GM10266 (cell line): ENCODE data around the gene DAB2IP.

Source experiments
- DNase-seq: peaks from one replicate; pipeline ENCODE4 v3.0.0; 2012; ENCODE audit errors: extremely low spot score
- TF ChIP-seq, protein P1 (sequence below): IDR thresholded peaks from 2 replicates; pipeline ENCODE4 v1.5.1; 2012; ENCODE audit warnings: mild to moderate bottlenecking, low read depth; ENCODE audit not compliant: control insufficient read depth, insufficient read depth; ENCODE audit errors: missing control alignments

Gene DAB2IP

GRCh38 chr9:121698627-121699570 lies 47.5 kb downstream of the DAB2IP start:
- peak; percentile 72 for DNase-seq

DNA sequence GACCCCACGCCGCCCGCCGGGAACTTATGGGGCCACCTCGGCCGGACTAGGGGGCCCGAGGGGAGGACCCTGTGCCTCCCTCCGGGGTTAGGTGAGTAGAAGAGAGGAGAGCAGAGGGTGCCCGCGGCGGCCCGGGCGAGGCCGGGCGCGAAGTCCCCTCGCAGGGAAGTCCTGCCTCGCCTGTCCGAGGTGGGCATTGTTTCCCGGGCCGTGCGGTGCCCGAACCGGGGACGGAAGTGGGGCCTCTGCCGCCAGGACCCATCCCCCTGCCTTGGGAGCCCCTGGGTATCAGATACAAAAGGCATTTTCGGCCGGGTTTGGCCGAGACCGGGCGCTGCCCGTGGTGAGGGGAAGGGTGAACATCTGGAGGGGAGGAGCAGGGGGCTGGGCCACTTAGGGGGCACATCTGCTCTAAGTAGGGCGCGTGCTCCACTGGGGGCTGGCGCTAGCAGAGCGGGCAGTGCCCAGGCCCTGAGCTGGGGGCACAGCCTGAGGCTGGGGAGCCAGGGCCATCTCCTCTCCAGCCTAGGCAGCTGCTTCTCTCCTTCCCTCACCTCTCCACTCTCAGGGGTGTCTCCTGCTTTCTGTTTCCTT lies 48.2 kb downstream of the DAB2IP start:
- peak; percentile 30 for DNase-seq
- TF ChIP-seq, protein P1, sequence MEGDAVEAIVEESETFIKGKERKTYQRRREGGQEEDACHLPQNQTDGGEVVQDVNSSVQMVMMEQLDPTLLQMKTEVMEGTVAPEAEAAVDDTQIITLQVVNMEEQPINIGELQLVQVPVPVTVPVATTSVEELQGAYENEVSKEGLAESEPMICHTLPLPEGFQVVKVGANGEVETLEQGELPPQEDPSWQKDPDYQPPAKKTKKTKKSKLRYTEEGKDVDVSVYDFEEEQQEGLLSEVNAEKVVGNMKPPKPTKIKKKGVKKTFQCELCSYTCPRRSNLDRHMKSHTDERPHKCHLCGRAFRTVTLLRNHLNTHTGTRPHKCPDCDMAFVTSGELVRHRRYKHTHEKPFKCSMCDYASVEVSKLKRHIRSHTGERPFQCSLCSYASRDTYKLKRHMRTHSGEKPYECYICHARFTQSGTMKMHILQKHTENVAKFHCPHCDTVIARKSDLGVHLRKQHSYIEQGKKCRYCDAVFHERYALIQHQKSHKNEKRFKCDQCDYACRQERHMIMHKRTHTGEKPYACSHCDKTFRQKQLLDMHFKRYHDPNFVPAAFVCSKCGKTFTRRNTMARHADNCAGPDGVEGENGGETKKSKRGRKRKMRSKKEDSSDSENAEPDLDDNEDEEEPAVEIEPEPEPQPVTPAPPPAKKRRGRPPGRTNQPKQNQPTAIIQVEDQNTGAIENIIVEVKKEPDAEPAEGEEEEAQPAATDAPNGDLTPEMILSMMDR, result no peak

More at GRCh38 chr9:121698627-121699570, 47.5 kb downstream of the DAB2IP start:
- TF ChIP-seq, protein P1, result no peak

- DNase-seq, result no peak
- TF ChIP-seq, protein P1, result peak; percentile 33
Observed at GRCh38 chr9:121700165-121700831, 48.9 kb downstream of the DAB2IP start.

DNA sequence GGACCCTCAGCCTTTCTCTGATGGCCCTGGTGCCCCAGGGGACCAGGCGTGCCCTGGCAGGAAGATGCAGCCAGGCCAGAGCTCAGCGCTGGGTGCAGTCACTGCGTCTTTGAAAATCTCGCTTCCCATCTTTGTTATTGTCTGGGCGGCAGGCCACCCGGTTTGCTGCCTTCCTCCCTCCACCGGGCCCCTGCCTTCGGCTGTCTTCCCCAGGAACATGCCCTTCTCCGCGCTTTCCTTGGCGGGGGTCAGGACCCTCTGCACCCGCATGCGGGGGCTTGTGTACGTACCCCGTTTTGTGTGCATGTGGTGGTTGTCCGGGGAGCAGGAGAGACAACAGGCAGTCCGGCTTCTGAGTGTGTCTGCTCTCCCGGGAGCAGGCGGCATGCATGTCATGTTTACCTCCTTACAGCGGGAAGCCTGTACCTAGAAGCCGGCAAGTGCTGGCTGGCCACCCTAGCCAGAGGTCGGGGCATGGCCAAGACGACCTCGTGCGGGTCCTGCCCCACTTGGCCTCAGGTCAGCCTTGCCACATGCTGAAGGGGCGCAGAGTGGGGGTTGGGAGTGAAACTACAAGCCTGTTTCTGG lies 49.5 kb downstream of the DAB2IP start:
- DNase-seq, result no peak

GRCh38 chr9:121701736-121702261 lies 50.4 kb downstream of the DAB2IP start:
- DNase-seq, result no peak
- TF ChIP-seq, protein P1, result no peak

More for the DNA sequence above, 49.5 kb downstream of the DAB2IP start:
- TF ChIP-seq, protein P1, result no peak

DNA sequence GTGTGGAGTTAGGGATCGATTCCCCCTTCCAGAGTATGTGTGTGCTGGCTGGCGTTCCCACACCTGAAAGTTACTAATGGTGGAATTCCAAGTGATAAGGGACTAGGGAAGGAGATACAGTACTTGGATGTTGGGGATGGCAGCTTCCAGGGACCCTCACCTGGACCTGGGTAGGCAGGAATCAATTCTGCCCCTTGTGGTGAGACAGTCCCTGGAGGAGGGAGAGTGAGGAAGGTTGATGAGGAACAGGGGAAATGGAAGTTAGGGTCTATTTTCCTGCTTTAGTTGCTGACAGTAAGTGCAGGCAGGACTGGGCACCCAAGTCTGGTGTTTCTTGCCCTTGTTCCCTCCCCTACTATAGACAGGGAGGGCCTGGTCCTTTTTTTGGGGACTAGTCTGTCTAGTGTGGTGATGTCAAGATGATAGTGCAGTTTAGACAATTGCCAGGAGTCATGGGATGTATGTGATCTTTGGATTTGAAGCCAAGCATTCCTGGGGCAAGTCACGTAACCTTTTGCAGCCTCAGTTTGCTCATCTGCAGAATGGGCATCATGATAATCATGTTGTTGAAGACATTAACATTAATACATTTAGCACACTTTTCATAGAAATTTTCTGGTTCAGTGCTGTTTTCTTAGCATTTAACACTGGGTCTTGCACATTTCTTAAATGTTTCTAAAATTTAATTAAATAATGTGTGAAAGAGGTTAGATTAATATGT lies 51.7 kb downstream of the DAB2IP start:
- no peak for DNase-seq
- TF ChIP-seq, protein P1, result no peak
